HG03442 (cell line): ENCODE measurements around the gene URM1.
"Not testable (repeated sequence)": the region's sequence is repeated elsewhere in the genome, so short reads cannot be mapped to it uniquely, and the experiment has no call there.

Experiments
- ATAC-seq: cut with Tn5 transposase; IDR thresholded peaks from one replicate; pipeline ENCODE4 v1.9.1; 2021; ENCODE audit warnings: mild to moderate bottlenecking, moderate library complexity; ENCODE audit not compliant: unreplicated experiment

Gene URM1

GRCh38 chr9:128405780-128406171 lies 34.6 kb downstream of the URM1 start:
- ATAC-seq: no peak

- ATAC-seq: no peak
These were observed 35.7 kb downstream of the URM1 start for GRCh38 chr9:128406848-128407391.

GRCh38 chr9:128408963-128409431 lies 37.8 kb downstream of the URM1 start:
- no peak for ATAC-seq

- ATAC-seq: no peak
These were observed 38.3 kb downstream of the URM1 start for GRCh38 chr9:128409450-128409849.

GRCh38 chr9:128409978-128410377 lies 38.8 kb downstream of the URM1 start:
- no peak for ATAC-seq

GRCh38 chr9:128411364-128412119 lies 40.4 kb downstream of the URM1 start:
- no peak for ATAC-seq

- no peak for ATAC-seq
These were observed 41.1 kb downstream of the URM1 start for GRCh38 chr9:128412120-128412790.

GRCh38 chr9:128413728-128414127 lies 42.6 kb downstream of the URM1 start:
- not testable (repeated sequence) for ATAC-seq

- ATAC-seq: no peak
These were observed 43.3 kb downstream of the URM1 start for GRCh38 chr9:128414461-128414860.

- ATAC-seq: no peak
These were observed 44.1 kb downstream of the URM1 start for GRCh38 chr9:128415281-128415680.

- ATAC-seq: no peak
These were observed 44.8 kb downstream of the URM1 start for GRCh38 chr9:128416014-128416413.

- no peak for ATAC-seq
These were observed 45.4 kb downstream of the URM1 start for GRCh38 chr9:128416432-128417019.

- no peak for ATAC-seq
These were observed 48.1 kb downstream of the URM1 start for GRCh38 chr9:128419061-128419925.

- peak; percentile 70 for ATAC-seq
These were observed 49.0 kb downstream of the URM1 start for GRCh38 chr9:128420060-128420650.

- peak; percentile 69 for ATAC-seq
These were observed 49.7 kb downstream of the URM1 start, which contains the start of gene CERCAM for GRCh38 chr9:128420651-128421481. CERCAM (plus strand) TSS chr9:128420857; CDS start chr9:128420878, 21 bp downstream.

GRCh38 chr9:128421482-128421996 lies 50.4 kb downstream of the URM1 start:
- ATAC-seq: no peak

- ATAC-seq: not testable (repeated sequence)
These were observed 51.0 kb downstream of the URM1 start for GRCh38 chr9:128422022-128422782.

GRCh38 chr9:128422783-128423150 lies 51.6 kb downstream of the URM1 start:
- no peak for ATAC-seq
